Upper lobe of left lung (tissue), 4 donors: Measurements from ENCODE around the gene PRRC2B.

Experiments
- POLR2A ChIP-seq, 4 donors: fragments of 450-650 bp; IDR thresholded peaks; one replicate each; pipeline ENCODE4 v1.5.1; 2016 to 2017; ENCODE audit warnings: antibody characterized with exemption in 4 of 4, mild to moderate bottlenecking in 2 of 4
- TF ChIP-seq, protein P1 (sequence below), 6 experiments: fragments of 450-650 bp in 4 of 6; fragments of 200-600 bp in 2 of 6; sonication (generic) in 2 of 6; IDR thresholded peaks; one replicate each; pipeline ENCODE4 v1.5.1; 2016 to 2019; ENCODE audit warnings: antibody characterized with exemption in 6 of 6

DNA sequence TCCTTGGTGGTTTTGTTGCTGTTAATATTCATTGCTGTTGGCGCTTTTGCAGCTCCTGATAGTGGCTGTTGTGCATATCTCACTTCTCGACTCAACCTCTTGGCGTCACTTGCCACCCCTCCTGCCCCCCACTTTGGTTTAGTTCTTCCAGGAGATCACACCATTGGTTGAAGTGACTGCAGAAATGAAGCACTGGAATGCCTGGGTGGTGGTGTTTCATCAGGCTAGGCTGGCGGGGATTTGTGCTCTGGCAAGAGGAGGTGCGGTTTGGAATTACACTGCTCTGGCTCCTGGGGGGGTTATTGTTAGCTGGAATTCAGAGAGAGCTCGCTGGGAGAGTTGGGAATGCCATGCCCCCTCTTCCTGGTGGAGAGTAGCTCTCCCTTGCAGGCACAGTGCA, 11.5 kb downstream of the PRRC2B start:
- TF ChIP-seq, protein P1, sequence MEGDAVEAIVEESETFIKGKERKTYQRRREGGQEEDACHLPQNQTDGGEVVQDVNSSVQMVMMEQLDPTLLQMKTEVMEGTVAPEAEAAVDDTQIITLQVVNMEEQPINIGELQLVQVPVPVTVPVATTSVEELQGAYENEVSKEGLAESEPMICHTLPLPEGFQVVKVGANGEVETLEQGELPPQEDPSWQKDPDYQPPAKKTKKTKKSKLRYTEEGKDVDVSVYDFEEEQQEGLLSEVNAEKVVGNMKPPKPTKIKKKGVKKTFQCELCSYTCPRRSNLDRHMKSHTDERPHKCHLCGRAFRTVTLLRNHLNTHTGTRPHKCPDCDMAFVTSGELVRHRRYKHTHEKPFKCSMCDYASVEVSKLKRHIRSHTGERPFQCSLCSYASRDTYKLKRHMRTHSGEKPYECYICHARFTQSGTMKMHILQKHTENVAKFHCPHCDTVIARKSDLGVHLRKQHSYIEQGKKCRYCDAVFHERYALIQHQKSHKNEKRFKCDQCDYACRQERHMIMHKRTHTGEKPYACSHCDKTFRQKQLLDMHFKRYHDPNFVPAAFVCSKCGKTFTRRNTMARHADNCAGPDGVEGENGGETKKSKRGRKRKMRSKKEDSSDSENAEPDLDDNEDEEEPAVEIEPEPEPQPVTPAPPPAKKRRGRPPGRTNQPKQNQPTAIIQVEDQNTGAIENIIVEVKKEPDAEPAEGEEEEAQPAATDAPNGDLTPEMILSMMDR (IDR thresholded peaks at IDR 0.05) = no peak
- no peak for TF ChIP-seq POLR2A (IDR thresholded peaks at IDR 0.05)
